Stimulated activated effector memory CD8-positive, alpha-beta T cell treated with anti-CD3 and anti-CD28 coated beads, Interleukin-12 subunit alpha, Interleukin-12 subunit beta, amount 100 ng/mL, for 72 hours (primary cell): Measurements from ENCODE around the gene CISD1.

Experiments used
- ATAC-seq: fragments of 150-1000 bp; cut with Tn5 transposase; 2 replicates; pipeline ENCODE4 v1.10.0; 2021
- DNase-seq, 2 donors: peaks; one replicate each; pipeline ENCODE4 v3.0.0; 2021 to 2022; ENCODE audit warnings: low spot score in 2 of 2
- H3K27ac Mint-ChIP-seq: one replicate; pipeline ENCODE4 v1.8.0; 2022; ENCODE audit warnings: mild to moderate bottlenecking, mixed read lengths
- H3K36me3 Mint-ChIP-seq: one replicate; pipeline ENCODE4 v1.8.0; 2022; ENCODE audit warnings: mild to moderate bottlenecking, mixed read lengths
- H3K4me1 Mint-ChIP-seq: one replicate; pipeline ENCODE4 v1.8.0; 2022; ENCODE audit warnings: mixed read lengths
- H3K4me3 Mint-ChIP-seq: one replicate; pipeline ENCODE4 v1.8.0; 2022; ENCODE audit warnings: mild to moderate bottlenecking, mixed read lengths
- H3K9me3 Mint-ChIP-seq: one replicate; pipeline ENCODE4 v1.8.0; 2022; ENCODE audit warnings: mixed read lengths

The CISD1 gene

DNA sequence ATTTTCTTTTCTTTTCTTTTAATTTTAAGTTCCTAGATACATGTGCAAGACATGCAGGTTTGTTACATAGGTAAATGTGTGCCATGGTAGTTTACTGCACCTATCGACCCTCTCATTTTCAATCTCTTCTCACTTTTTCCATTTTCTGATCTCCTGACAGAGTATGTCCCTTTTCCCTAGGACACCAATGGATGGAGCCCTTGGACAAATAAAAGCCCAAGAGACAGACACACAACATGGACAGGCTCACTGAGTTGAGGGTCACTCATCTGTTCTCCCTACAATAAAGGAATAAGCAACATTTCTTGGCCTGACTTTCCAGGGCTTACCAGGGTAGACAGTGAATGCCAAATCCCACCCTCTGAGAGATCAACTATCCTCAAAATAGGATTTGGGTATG, 50.6 kb downstream of the CISD1 start:
- H3K4me1 Mint-ChIP-seq = peaks cover 10% of the 10 kb centered on the region

GRCh38 chr10:58320351-58321049, 51.5 kb downstream of the CISD1 start:
- Mint-ChIP-seq H3K9me3 (no peaks in the 10 kb centered on the region), H3K36me3 (no peaks in the 10 kb centered on the region), H3K4me3 (no peak overlapping the region), H3K4me1 (peaks cover 10% of the 10 kb centered on the region), H3K27ac (no peak overlapping the region)
- ATAC-seq (no peak), DNase-seq (no peak)

More for the DNA sequence above, 50.6 kb downstream of the CISD1 start:
- DNase-seq (no peak), ATAC-seq (no peak)
- no peaks in the 10 kb centered on the region for H3K9me3 Mint-ChIP-seq
- H3K36me3 Mint-ChIP-seq = no peaks in the 10 kb centered on the region
- H3K27ac Mint-ChIP-seq = no peak overlapping the region
- no peak overlapping the region for H3K4me3 Mint-ChIP-seq

DNA sequence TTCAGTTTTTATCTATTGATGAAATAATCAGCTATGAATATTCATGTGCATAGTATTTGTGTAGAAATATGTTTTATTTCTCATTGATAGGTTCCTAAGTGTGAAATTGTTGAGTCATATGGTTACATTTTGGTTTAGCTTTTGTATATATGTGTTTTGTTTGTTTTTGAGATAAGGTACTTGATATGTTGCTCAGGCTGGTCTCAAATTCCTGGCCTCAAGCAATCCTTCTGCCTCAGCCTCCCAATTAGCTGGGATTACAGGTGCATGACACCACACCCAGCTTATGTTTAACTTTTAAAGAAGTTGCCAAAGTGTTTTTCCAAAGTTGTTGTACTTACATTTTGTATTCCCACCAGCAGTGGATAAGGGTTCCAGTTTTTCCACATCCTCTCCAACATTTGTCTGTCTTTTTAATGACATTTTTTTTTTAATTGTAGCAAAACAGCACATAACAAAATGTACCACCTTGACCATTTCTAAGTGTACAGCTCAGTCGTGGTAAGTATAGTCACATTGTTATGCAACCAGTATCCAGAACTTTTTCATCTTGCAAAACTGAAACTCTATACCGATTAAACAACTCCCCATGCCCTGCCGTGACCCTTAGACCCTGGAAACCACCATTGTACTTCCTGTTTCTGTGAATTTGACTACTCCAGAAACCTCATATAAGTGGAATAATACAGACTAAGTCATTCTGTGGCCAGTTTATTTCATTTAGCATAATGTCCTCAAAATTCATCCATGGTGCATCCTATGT, 53.3 kb downstream of the CISD1 start:
- DNase-seq = no peak
- Mint-ChIP-seq H3K27ac (no peak overlapping the region), H3K9me3 (no peaks in the 10 kb centered on the region), H3K4me3 (no peak overlapping the region), H3K4me1 (peaks cover 10% of the 10 kb centered on the region), H3K36me3 (no peaks in the 10 kb centered on the region)
- ATAC-seq = peak; percentile 55

GRCh38 chr10:58322835-58323209, 53.9 kb downstream of the CISD1 start:
- Mint-ChIP-seq H3K36me3 (no peaks in the 10 kb centered on the region), H3K4me1 (peaks cover 10% of the 10 kb centered on the region), H3K4me3 (no peak overlapping the region), H3K9me3 (no peaks in the 10 kb centered on the region), H3K27ac (no peak overlapping the region)
- no peak for DNase-seq
- no peak for ATAC-seq

- ATAC-seq (no peak), DNase-seq (no peak)
- Mint-ChIP-seq H3K36me3 (no peaks in the 10 kb centered on the region), H3K4me1 (peaks cover 10% of the 10 kb centered on the region), H3K27ac (no peak overlapping the region), H3K9me3 (no peaks in the 10 kb centered on the region), H3K4me3 (no peak overlapping the region)
Measured at GRCh38 chr10:58326967-58327381, 58.0 kb downstream of the CISD1 start.

- no peak for ATAC-seq
- no peak overlapping the region for H3K27ac Mint-ChIP-seq
- no peaks in the 10 kb centered on the region for H3K4me1 Mint-ChIP-seq
- no peak overlapping the region for H3K4me3 Mint-ChIP-seq
- no peak for DNase-seq
- H3K36me3 Mint-ChIP-seq = no peaks in the 10 kb centered on the region
- H3K9me3 Mint-ChIP-seq = no peaks in the 10 kb centered on the region
Measured at GRCh38 chr10:58328233-58328632, 59.3 kb downstream of the CISD1 start.

DNA sequence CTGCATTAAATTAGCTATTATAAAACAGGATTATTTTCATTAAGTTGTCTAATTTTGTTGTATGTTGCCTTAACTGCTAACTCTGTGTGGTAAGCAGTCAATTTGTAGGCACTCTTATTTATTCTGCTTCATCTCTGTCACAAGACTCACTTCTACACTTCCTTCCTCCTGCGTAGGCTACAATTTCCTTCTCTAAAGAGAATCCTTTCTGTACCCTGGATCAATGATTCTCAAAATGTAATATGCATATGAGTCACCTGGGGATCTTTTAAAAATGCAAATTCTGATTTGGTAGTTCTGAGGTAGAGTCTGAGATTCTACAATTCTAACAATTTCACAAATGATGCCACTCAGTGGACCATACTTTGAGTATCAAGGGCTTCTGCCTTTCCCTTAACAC, 61.5 kb downstream of the CISD1 start:
- peaks cover under 1% of the 10 kb centered on the region for H3K36me3 Mint-ChIP-seq
- no peak for DNase-seq
- no peaks in the 10 kb centered on the region for H3K9me3 Mint-ChIP-seq
- peaks cover 9% of the 10 kb centered on the region for H3K4me1 Mint-ChIP-seq
- ATAC-seq = no peak
- H3K27ac Mint-ChIP-seq = no peak overlapping the region
- H3K4me3 Mint-ChIP-seq = no peak overlapping the region

DNA sequence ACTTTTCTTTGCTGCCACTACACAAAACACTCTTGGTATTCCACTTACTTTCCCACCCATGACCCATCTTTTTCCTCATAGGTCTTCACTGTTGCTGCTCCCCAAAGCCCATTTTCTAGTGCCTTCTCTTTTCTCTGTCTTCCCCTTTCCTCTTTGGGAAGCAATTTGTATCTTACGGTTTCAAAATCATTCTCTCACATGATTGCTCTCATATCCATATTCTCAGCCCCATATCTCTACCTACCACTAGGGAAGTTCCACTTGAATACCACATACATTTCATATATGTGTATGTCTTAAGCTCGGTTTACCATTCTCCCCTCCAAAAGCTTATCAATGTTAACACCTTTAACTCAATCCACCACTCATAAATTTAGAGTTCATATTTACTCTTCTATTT, 62.7 kb downstream of the CISD1 start:
- H3K9me3 Mint-ChIP-seq = no peaks in the 10 kb centered on the region
- ATAC-seq (no peak), DNase-seq (no peak)
- peaks cover 17% of the 10 kb centered on the region for H3K4me1 Mint-ChIP-seq
- H3K36me3 Mint-ChIP-seq = peaks cover 5% of the 10 kb centered on the region
- no peak overlapping the region for H3K4me3 Mint-ChIP-seq
- H3K27ac Mint-ChIP-seq = no peak overlapping the region

DNA sequence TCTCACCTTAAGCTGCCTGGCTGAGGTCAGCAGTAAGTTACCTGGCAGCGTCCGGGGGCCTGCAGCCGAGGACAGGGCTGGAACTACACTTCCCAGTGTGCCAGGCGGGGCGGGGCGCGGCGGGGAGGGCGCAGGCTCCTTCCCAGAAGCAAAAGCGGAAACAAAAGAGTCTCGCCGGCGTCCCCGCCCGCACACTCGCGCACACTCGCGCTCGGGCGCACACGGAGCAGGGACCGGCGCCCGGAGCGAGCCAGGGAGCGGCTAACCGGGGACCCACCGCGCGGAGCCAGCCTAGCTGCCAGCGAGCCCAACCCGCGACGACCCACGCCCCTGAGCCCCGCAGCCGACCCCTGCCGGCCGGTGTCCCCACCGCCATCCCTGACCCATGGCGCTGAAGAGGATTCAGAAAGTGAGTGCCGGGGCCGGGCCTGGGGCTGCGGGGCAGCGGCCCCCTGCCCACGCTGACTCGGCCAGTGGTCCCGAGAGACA, 65.9 kb downstream of the CISD1 start, which contains the start of gene UBE2D1:
Gene UBE2D1 (plus strand): TSS at position 190 of the 489 bp plus-strand sequence. CDS start 196 bp downstream, at position 386.
- DNase-seq = peak; percentile 60 to 86
- Mint-ChIP-seq H3K4me3 (peak within 1 kb of the TSS; percentile 92), H3K27ac (peak within 1 kb of the TSS; percentile 92), H3K9me3 (no peaks in the 10 kb centered on the region), H3K4me1 (peaks cover 24% of the 10 kb centered on the region), H3K36me3 (peaks cover 11% of the 10 kb centered on the region)
- ATAC-seq = peak; percentile 96

GRCh38 chr10:58335306-58336005, 66.5 kb downstream of the CISD1 start:
- H3K4me1 Mint-ChIP-seq = peaks cover 24% of the 10 kb centered on the region
- ATAC-seq (peak; percentile 70), DNase-seq (peak; percentile 3 to 62)
- H3K9me3 Mint-ChIP-seq = no peaks in the 10 kb centered on the region
- peak overlapping the region; percentile 92 for H3K4me3 Mint-ChIP-seq
- H3K27ac Mint-ChIP-seq = peak overlapping the region; percentile 92
- H3K36me3 Mint-ChIP-seq = peaks cover 11% of the 10 kb centered on the region

GRCh38 chr10:58336242-58336641, 67.3 kb downstream of the CISD1 start:
- Mint-ChIP-seq H3K4me1 (peaks cover 32% of the 10 kb centered on the region), H3K36me3 (peaks cover 11% of the 10 kb centered on the region), H3K27ac (no peak overlapping the region), H3K9me3 (no peaks in the 10 kb centered on the region), H3K4me3 (peak overlapping the region; percentile 92)
- no peak for DNase-seq
- no peak for ATAC-seq
